ENCODE measurements around the gene BRF1.

GRCh38 chr14:105257464-105257863 lies 43.3 kb downstream of the BRF1 start:
- TF ChIP-seq POLR2A (IDR thresholded peaks at IDR 0.05) (no peak), CTCF (IDR thresholded peaks at IDR 0.05) (no peak)
